ENCODE measurements around the gene CRTC3.
A peak's percentile ranks its signal among the peaks of the same experiment; 100 is the strongest.
"Not testable (repeated sequence)": the region's sequence is repeated elsewhere in the genome, so short reads cannot be mapped to it uniquely, and the experiment has no call there.

CRTC3 gene, protein sequence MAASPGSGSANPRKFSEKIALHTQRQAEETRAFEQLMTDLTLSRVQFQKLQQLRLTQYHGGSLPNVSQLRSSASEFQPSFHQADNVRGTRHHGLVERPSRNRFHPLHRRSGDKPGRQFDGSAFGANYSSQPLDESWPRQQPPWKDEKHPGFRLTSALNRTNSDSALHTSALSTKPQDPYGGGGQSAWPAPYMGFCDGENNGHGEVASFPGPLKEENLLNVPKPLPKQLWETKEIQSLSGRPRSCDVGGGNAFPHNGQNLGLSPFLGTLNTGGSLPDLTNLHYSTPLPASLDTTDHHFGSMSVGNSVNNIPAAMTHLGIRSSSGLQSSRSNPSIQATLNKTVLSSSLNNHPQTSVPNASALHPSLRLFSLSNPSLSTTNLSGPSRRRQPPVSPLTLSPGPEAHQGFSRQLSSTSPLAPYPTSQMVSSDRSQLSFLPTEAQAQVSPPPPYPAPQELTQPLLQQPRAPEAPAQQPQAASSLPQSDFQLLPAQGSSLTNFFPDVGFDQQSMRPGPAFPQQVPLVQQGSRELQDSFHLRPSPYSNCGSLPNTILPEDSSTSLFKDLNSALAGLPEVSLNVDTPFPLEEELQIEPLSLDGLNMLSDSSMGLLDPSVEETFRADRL

DNA sequence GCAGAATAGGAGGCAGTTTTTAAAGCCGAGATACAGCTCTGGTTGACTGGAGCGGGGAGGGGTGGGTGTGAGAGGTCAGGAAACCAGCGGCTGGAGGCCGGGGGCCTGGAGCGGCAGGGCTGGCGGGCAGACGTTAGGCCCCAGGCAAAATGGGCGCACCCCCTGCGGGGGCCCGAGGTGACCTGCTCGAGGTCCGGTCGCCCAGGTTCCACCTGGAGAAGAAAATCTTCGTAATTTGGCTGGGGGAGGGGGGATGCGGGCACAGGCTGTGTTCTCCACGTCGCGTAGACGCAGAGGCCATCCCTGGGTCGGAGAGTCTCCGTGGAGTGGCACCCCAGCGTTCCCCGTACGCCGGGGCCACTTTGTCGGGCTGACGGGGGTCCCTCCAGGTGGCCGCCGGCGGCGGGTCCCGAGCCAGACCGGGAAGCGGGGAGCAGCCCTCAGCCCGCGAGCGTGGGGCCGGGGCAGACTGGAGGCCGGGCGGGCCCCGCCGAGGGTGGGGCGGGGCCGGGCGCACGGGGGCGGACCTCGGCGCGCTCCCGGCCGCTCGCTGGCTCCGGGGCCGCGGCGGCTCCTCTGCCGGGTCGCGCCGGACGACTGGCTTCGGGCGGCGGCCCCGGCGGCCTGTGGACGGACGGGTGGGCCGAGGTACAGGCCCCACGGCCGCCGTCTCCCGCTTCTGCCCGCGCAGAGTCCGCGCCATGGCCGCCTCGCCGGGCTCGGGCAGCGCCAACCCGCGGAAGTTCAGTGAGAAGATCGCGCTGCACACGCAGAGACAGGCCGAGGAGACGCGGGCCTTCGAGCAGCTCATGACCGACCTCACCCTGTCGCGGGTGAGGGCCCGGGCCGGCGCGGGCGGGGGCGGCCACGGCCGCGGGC is at the start of gene CRTC3:
Gene CRTC3 (plus strand): TSS at position 553 of the 879 bp plus-strand sequence. CDS start 149 bp downstream, at position 702.
- peak; percentile 6 for DNase-seq

DNA sequence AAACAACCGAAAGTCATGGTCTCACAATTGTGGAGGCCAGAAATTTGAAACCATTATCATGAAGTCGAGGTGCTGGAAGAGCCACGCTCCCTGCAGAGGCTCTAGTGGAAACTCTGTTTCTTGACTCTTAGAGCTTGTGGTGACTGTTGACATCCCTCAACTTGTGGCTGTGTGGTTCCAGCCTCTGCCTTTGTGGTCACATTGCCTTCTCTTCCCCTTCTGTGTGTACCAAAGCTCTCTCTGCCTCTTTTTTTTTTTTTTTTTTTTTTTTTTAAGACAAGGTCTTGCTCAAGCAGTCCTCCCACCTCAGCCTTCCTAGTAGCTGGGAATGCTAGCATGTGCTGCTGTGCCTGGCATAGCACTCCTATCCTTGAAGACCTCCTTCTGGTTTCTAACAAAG is 48.7 kb upstream of the CRTC3 start:
- no peak for DNase-seq

DNA sequence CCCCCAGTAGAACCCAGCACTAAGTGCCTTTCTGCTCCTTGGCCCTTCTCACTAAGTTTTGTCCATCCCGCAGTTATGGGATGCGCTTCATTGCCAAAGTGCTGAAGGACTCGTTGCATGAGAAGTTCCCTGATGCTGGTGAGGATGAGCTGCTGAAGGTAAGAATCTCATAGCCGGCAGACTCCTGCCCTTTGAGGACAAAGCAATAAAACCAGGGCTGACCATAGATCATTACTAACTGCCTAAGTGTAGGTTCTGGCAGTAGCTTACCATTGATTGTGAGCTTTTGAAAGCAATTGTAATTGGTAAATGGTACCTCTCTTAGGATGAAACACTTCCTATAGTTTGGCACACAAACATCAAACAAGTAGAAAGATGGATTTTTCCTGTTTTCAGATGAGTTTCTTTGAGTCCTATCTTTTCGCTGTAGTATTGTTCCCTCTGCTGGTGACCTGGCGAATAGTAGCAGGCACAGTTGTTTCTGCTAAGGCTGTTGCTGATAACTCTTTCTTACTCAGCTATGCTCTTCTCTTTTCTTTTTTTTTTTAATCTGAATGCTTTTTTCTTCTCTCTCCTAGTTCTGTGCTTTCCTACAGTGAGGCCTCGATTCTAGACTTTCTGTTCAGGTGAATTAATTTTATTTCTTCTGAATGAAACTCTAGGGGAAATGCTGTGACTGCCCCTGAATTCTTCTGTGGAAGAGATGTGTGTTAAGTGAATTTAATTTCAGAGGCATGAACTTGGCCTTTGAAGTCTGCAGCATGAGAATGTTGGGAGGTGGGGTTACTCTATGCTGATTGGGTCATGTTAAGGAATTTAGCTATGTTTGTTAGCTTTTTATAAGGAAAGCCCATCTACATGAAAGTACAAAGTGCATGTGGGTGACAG is 47.4 kb upstream of the CRTC3 start:
- DNase-seq, result no peak

DNA sequence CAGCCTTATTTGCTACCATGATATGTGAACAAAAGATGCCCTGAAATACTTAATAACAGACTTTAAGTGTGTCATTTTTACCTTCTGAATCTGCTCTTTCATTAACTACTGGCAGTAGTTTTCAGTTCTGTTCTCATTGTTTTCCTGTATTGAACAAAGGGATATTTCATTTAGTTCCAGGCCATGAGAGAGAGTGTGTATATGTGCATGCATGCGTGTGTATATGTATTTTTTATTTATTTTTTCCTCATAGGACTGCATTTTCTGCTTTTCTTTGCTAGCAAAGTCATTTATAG is 46.8 kb upstream of the CRTC3 start:
- no peak for DNase-seq

DNA sequence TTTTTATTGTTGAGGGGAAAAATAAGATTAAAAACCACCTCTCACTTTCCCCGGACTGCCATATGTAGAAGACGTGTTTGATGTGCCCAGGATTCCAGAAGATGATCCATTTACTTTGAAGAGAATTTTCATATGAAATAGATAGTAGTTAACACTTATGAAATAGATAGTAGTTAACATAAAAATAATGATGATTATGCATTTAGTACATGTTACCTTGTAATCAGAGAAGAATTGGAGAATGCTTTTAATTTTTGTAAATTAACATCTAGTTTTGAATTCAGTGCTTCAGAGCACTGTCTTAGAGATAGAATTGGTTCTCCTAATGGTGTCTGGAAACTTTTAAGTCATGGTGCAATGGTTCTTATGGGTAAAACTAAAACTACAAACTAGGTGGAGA is 46.1 kb upstream of the CRTC3 start:
- no peak for DNase-seq

DNA sequence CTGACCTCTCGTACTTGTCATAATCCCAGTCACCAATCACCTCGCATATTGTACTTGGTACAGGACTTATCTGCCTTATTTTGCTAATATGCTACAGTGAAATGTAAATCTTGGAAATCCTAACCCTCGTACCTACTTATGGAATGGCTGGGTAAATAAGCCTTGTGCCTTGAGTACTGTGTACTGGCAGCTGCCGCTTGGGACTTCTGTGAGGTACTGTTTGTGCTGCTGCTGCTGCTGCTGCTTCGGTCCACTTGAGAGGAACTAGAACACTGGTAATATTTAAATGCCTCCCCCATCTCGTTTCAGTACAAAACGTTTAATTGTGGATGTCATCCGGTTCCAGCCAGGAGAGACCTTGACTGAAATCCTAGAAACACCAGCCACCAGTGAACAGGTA is 42.5 kb upstream of the CRTC3 start:
- no peak for DNase-seq

DNA sequence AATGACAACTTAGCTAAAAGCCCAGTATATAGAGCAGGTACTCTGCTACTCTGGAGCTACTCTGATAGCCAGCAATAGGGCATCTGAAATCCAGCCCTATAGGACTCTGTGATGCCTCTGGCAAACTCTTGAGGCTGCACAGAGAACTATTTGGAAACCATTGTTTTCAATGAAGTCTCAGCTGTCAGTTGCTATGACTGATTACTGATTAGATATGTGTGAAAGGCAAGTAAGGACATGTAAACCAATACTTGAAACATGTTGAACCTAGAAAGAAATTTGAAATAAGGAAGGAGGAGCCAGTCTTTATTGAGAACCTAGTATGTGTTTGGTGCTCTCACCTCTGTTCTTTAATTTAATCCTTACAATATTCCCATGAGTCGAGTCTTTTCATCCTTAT is 40.2 kb upstream of the CRTC3 start:
- no peak for DNase-seq

DNA sequence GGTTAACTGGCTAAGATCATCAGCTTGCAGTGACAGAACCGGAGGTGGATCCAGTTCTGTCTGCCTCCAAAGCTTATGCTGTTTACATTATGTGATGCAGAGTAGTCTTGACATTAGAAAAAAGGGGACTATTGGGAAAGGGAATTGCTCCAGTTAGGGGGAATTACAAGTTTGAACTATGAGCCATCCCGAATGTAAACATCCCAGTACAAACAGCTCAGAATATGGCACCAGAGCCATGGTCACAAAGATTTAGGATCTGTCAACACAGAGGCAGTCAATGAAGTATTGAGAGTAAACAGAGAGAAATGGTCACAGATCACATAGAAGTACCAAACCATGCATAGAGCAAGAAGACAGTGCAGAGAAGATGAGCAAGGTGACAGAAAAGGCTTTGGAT is 39.8 kb upstream of the CRTC3 start:
- DNase-seq, result no peak

DNA sequence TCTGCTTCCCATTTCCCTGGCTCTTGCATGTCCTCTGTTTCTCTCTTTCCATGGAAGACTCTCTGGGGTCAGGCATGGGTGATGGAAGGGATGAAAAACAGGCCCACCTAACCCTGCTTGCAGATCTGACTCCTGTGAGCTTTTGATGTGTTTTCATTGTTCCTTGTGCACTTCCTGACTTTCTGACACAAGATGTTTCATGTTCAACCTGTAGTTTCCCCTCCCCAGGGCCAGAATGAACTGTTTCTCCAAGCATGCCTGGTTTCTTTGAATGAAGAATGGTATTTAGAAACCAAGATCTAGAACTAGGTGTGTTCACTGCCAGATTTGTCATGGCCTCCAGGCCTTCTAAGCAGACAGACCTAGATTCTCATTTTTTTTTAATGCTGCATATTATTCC is 36.1 kb upstream of the CRTC3 start:
- no peak for DNase-seq

DNA sequence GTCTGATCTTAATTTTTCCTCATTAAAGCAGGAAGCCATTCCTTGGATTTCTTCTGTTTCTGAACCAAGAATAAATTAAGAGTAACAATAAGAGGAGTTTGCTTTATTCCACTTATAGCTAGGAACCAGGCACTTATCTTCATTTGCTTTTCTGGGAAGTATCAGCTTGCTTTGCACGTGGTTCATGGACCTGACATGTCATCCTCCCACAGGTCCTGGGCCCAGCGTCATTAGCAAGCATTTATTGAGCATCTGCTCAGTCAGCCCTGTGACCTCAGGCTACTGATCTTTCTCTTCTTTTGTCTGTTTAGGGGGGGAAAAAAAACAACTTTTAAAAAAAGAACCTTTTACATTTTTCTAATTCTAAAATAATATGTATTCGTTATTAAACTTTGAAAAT is 34.7 kb upstream of the CRTC3 start:
- no peak for DNase-seq

DNA sequence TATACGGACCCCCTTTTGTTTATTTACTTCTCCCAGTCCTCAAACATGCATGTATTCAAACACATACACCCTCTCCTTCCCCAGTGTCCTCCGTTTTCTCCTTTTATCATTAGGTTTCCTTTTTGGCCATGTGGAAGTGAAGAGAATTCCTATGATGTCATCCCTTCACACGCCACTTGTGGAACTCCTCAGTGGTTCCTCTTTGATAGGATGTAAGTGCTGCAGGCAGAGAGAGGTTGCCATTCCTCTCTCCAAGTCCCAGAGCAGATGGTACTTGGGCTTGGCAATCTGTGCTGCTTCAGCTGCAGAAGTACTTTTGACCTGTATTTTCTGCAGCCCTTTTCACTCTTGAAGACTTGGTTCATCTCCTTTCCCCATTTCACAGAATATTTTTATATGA is 32.9 kb upstream of the CRTC3 start:
- DNase-seq, result no peak

DNA sequence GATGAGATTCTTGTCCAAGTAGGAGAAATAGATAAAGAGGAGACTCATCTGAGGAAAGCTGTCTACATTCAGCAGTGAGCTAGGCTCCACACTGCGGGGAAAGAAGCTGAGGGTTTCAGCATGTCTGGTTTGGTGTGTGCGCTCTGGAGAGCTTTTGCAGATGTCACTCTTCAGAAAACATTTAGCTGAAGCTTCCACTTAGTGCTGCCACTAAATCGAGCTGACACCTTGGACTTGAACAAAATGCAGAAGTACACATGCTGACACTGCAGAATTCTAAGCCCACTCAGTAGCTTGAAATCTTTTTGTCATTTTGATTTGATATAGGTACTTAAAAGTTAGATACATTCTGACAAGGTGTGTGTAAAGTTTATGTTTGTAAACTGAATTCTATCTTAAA is 32.3 kb upstream of the CRTC3 start:
- DNase-seq, result no peak

DNA sequence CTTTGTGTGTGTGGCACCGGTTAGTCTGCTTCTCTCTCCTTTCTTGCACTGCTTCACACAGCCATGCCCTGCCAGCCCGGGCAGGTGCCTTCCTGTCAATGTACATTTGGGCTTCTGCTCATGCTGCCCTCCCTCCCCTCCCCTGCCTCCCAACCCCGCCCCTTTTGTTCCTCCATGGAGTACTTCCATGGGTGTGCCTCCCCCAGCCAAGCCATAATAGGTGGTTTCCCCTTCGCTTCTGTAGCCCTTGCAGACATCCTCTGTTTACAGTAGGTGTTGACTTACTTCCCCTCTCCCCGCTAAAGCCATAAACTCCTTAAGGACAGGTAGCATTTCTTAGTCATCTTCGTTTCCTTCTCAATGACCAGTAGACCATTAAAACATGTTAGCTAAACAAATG is 31.8 kb upstream of the CRTC3 start:
- no peak for DNase-seq

DNA sequence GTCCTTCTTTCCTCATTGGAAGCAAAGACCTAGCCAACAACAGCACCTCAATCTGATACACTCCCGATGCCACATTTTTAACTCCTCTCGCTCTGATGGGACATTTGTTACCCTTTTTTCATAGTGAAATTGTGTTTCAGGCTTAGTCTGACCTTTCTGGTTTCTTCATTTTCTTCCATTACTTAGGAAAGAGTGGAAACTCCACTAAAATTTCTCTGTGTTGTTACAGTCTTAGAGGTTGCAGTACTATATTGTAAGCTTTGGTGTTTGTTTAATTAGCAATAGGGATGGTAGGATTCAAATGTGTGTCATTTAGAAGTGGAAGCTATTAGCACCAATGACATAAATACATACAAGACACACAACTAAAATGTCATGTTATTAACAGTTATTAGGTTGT is 29.6 kb upstream of the CRTC3 start:
- no peak for DNase-seq

DNA sequence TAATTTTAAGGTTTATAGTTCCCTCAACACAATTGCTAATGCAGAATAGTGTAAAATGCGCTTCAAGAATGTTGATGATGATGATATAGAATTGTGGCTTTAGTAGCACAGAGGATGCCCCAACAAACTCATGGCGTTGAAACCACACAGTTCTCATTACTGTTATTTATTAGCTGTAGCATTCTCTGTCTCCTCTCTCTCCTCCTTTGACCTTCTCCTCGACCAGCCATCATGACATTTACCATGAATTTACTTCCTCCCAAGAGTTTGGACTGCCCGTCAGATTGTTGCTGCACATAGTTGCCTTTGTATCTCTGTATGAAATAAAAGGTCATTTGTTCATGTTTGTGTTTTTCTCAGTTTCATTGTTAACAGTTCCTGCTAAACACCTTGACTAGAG is 27.8 kb upstream of the CRTC3 start:
- DNase-seq, result no peak

DNA sequence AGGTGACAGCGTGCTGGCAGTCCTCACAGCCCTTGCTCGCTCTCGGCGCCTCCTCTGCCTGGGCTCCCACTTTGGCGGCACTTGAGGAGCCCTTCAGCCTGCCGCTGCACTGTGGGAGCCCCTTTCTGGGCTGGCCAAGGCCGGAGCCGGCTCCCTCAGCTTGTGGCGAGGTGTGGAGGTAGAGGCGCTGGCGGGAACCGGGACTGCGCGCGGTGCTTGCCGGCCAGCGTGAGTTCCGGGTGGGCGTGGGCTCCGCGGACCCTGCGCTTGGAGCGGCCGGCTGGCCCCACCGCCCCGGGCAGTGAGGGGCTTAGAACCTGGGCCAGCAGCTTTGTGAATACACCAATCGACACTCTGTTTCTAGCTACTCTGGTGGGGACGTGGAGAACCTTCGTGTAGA is 18.9 kb upstream of the CRTC3 start:
- DNase-seq, result not testable (repeated sequence)

DNA sequence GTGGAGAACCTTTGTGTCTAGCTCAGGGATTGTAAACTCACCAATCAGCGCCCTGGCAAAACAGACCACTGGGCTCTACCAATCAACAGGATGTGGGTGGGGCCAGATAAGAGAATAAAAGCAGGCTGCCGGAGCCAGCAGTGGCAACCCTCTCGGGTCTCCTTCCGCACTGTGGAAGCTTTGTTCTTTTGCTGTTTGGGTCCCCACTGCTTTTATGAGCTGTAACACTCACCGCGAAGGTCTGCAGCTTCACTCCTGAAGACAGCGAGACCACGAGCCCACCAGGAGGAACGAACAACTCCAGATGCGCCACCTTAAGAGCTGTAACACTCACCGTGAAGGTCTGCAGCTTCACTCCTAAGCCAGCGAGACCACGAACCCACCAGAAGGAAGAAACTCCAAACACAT is 18.5 kb upstream of the CRTC3 start:
- not testable (repeated sequence) for DNase-seq

DNA sequence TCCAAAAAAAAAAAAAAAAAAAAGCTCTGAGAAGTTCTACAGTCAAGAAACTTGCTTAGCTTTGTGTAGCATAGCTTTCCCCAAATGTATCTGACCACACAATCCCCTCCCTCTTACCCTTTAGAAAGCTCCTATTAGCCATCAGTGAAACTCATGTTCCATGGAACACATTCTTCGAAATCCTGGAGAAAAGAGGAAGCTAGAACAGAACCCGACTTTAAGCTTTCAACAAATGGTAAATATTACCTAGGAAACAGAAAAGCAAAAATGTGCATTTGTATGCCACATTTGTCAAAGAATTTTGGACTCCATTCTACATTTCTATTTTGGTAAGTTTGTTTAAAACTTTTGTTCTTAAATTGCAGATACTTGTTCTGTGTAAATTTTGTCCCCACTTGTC is 17.4 kb upstream of the CRTC3 start:
- no peak for DNase-seq

DNA sequence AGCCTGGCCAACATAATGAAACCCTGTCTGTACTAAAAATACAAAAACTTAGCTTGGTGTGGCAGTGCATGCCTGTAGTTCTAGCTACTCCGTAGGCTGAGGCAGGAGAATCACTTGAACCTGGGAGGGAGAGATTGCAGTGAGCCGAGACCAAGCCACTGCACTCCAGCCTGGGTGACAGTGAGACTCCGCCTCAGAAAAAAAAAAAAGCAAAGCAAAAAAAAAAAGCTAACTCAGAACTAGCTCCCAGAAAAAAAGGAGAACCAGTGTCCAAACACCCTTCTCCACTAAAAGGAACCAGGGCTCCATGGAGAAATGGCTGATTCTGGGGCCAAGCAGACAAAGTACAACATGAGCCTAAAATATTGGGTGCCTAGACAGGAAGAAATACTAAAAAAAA is 16.7 kb upstream of the CRTC3 start:
- DNase-seq, result no peak

DNA sequence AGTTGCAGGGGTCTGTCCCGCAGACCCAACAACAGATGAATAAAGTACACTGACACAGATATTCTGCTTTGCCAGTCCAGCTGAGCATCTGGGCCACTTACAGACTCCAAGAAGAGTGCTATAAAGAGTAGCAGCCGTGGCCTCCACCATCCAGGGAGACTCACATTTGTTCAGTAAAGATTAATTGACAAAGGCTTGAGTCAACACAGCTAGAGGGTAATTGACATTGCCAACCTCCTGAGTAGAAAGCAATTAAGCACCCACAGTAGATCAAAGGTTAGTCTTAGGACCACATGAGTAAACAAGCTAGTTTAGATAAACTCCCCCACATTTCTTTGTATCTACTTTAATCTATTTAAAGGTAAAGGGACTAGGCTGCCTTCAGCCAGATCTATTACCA is 16.3 kb upstream of the CRTC3 start:
- no peak for DNase-seq

DNA sequence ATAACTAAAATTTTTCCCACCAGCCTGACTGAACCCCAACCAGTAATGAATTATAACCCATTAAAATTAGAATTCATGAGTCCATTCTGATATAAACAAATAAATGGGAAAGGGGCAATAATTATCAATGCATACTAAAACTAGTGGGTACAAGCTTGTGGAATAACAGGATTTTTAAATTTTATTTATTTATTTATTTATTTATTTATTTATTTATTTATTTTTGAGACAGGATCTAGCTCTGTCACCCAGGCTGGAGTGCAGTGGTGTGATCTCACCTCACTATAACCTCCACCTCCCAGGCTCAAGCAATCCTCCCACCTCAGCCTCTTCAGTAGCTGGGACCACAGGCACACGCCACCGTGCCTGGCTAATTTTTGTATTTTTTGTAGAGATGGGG is 15.8 kb upstream of the CRTC3 start:
- not testable (repeated sequence) for DNase-seq

DNA sequence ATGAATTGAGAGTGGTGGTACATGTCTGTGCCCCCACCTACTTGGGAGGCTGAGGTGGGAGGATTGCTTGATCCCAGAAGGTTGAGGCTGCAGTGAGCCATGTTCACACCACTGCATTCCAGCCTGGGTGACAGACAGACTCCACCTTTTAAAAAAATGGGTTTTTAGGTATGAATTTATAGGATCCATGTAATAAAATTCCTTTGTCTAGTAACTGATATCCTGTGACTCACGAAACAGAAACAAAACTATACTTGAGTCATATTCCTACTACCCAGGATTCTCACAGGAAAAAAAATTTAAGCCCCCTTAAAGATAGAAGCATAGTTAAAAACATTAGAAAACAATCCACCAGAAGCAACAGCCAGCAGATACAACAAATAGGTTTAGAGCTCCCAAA is 10.0 kb upstream of the CRTC3 start:
- no peak for DNase-seq

DNA sequence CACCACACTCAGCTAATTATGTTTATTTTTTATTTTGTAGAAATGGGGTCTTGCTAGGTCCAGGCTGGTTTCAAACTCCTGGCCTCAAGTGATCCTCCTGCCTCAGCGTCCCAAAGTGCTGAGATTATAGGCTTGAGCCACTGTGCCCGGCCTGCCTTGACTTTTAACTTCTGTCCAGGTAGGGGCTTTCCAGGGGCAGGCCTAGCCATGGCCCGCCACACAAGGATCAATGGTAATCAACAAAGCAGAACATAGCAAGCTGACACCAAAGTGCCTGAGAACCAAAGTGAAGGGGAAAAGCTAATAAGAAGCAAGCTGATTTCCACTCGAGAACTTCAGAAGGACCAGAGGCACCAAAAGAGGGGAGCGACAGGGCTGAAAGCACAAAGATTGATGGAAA is 9.4 kb upstream of the CRTC3 start:
- no peak for DNase-seq

Data from NCI-H1417 treated with DMSO at 0.1 percent for 48 hours (cell line).